GM18870 (cell line): ENCODE measurements around the gene SELENOO.
"Not testable (repeated sequence)": the region's sequence is repeated elsewhere in the genome, so short reads cannot be mapped to it uniquely, and the experiment has no call there.

Source experiments
- ATAC-seq: cut with Tn5 transposase; IDR thresholded peaks from one replicate; pipeline ENCODE4 v1.9.1; 2021; ENCODE audit warnings: moderate library complexity; ENCODE audit not compliant: unreplicated experiment

Gene SELENOO

GRCh38 chr22:50198624-50199017 is 2.2 kb upstream of the SELENOO start:
- no peak for ATAC-seq

GRCh38 chr22:50199251-50199721 is 1.5 kb upstream of the SELENOO start:
- no peak for ATAC-seq

GRCh38 chr22:50199829-50200460 is 866 bp upstream of the SELENOO start:
- no peak for ATAC-seq

- no peak for ATAC-seq
Measured at GRCh38 chr22:50201191-50202129, 649 bp downstream of the SELENOO start.

- no peak for ATAC-seq
Measured at GRCh38 chr22:50202130-50202666, 1.4 kb downstream of the SELENOO start.

- ATAC-seq, result no peak
Measured at GRCh38 chr22:50203288-50203687, 2.5 kb downstream of the SELENOO start.

- no peak for ATAC-seq
Measured at GRCh38 chr22:50204571-50204970, 3.8 kb downstream of the SELENOO start.

- not testable (repeated sequence) for ATAC-seq
Measured at GRCh38 chr22:50204998-50205397, 4.2 kb downstream of the SELENOO start.

- no peak for ATAC-seq
Measured at GRCh38 chr22:50205781-50206569, 5.2 kb downstream of the SELENOO start.

- no peak for ATAC-seq
Measured at GRCh38 chr22:50206599-50206998, 5.8 kb downstream of the SELENOO start.

GRCh38 chr22:50207383-50208140 is 6.8 kb downstream of the SELENOO start:
- ATAC-seq, result no peak

GRCh38 chr22:50208430-50208938 is 7.7 kb downstream of the SELENOO start:
- no peak for ATAC-seq

GRCh38 chr22:50208939-50209892 is 8.4 kb downstream of the SELENOO start:
- no peak for ATAC-seq

- ATAC-seq, result no peak
Measured at GRCh38 chr22:50209893-50210292, 9.1 kb downstream of the SELENOO start.

- no peak for ATAC-seq
Measured at GRCh38 chr22:50210378-50211139, 9.7 kb downstream of the SELENOO start.

GRCh38 chr22:50211147-50211546 is 10.3 kb downstream of the SELENOO start:
- ATAC-seq, result no peak

GRCh38 chr22:50213263-50213662 is 12.5 kb downstream of the SELENOO start:
- no peak for ATAC-seq
